Neural cell (in vitro differentiated cells): ENCODE data around the gene SNX24.

Experiments
- CTCF ChIP-seq: fragments of 450-650 bp; IDR thresholded peaks from 2 replicates; pipeline ENCODE4 v1.5.1; 2014; ENCODE audit warnings: antibody characterized with exemption, mild to moderate bottlenecking, moderate library complexity; ENCODE audit not compliant: poor library complexity, severe bottlenecking
- EZH2 ChIP-seq: fragments of 200-600, 300-800 bp; shearing (Covaris generic), sonication (generic); IDR thresholded peaks from 2 replicates; pipeline ENCODE4 v1.6.1; 2014; ENCODE audit warnings: antibody characterized with exemption, low read length, borderline replicate concordance, mild to moderate bottlenecking; ENCODE audit not compliant: insufficient read depth, poor library complexity, severe bottlenecking
- POLR2AphosphoS5 ChIP-seq: IDR thresholded peaks from 2 replicates; pipeline ENCODE4 v1.6.1; 2012
- RAD21 ChIP-seq: fragments of 450-650 bp; conservative IDR thresholded peaks from 2 replicates; pipeline ENCODE4 v1.6.1; 2014; ENCODE audit warnings: antibody characterized with exemption, mild to moderate bottlenecking, moderate library complexity
- REST ChIP-seq: IDR thresholded peaks from 2 replicates; pipeline ENCODE4 v1.6.1; 2012; ENCODE audit warnings: borderline replicate concordance
- SMC3 ChIP-seq: fragments of 450-650 bp; conservative IDR thresholded peaks from 2 replicates; pipeline ENCODE4 v1.6.1; 2014; ENCODE audit warnings: antibody characterized with exemption, mild to moderate bottlenecking, moderate library complexity; ENCODE audit not compliant: poor library complexity
- TAF1 ChIP-seq: IDR thresholded peaks from 2 replicates; pipeline ENCODE4 v1.6.1; 2012; ENCODE audit warnings: low read depth

GRCh38 chr5:122978644-122979297 lies 133.4 kb downstream of the SNX24 start:
- TF ChIP-seq CTCF (no peak), SMC3 (no peak), EZH2 (no peak), TAF1 (no peak), REST (no peak), POLR2AphosphoS5 (no peak), RAD21 (no peak)
